Skeletal muscle satellite cell (primary cell): ENCODE data around the gene QKI. TPM values are rescaled to one million over a fixed set of nuclear protein-coding genes. Genes with fewer than 3 reads are reported as not detected.
A peak's percentile ranks its signal among the peaks of the same experiment; 100 is the strongest.

Source experiments
- H3K27me3 ChIP-seq: 2 replicates; pipeline ENCODE4 v1.7.0; 2013; ENCODE audit warnings: low read length; ENCODE audit not compliant: control insufficient read depth, insufficient read depth
- H3K36me3 ChIP-seq: 2 replicates; pipeline ENCODE4 v1.7.0; 2013; ENCODE audit warnings: mild to moderate bottlenecking, control low read depth, low read length; ENCODE audit not compliant: insufficient read depth
- H3K4me1 ChIP-seq: 2 replicates; pipeline ENCODE4 v1.7.0; 2013; ENCODE audit warnings: low read length; ENCODE audit not compliant: control insufficient read depth, insufficient read depth
- H3K4me2 ChIP-seq: 2 replicates; pipeline ENCODE4 v1.7.0; 2013; ENCODE audit warnings: mild to moderate bottlenecking, low read length
- H3K4me3 ChIP-seq: 2 replicates; pipeline ENCODE4 v1.7.0; 2013; ENCODE audit warnings: low read length
- H3K9ac ChIP-seq: 2 replicates; pipeline ENCODE4 v1.7.0; 2013; ENCODE audit warnings: mild to moderate bottlenecking, low read depth, low read length, moderate library complexity
- H3K9me3 ChIP-seq: replicated peaks from 2 replicates; pipeline ENCODE4 v1.7.0; 2013; ENCODE audit warnings: mild to moderate bottlenecking, control low read depth, low read length
- total RNA-seq: library from RNA; depleted of rRNA; stranded (reverse); fragments of >200 nt; gene quantifications from 2 replicates; pipeline ENCODE4 v1.2.3, GENCODE V29; 2012; rRNA removed

The QKI gene
- total RNA-seq, result 130 and 137 TPM in 2 replicates

- peaks cover 14% of the 10 kb centered on the region for H3K4me1 ChIP-seq
Observed at GRCh38 chr6:163414117-163414945, at the start of gene QKI. Gene QKI (plus strand): TSS chr6:163414718. CDS start chr6:163415194, 476 bp downstream.

GRCh38 chr6:163366288-163366687 is 48.2 kb upstream of the QKI start:
- Histone ChIP-seq H3K27me3 (no peaks in the 10 kb centered on the region), H3K36me3 (no peaks in the 10 kb centered on the region), H3K4me1 (no peaks in the 10 kb centered on the region), H3K9me3 (no peaks in the 10 kb centered on the region), H3K4me3 (no peak overlapping the region), H3K4me2 (no peak overlapping the region), H3K9ac (no peak overlapping the region)

More at GRCh38 chr6:163414117-163414945, at the start of gene QKI:
- Histone ChIP-seq H3K4me2 (peak within 1 kb of the TSS; percentile 79), H3K4me3 (peak within 1 kb of the TSS; percentile 95), H3K9me3 (no peaks in the 10 kb centered on the region), H3K36me3 (no peaks in the 10 kb centered on the region), H3K27me3 (no peaks in the 10 kb centered on the region), H3K9ac (peak within 1 kb of the TSS; percentile 96)

- H3K4me3 ChIP-seq, result no peak overlapping the region
- no peaks in the 10 kb centered on the region for H3K36me3 ChIP-seq
- no peaks in the 10 kb centered on the region for H3K9me3 ChIP-seq
- H3K4me1 ChIP-seq, result no peaks in the 10 kb centered on the region
- no peak overlapping the region for H3K9ac ChIP-seq
- H3K27me3 ChIP-seq, result no peaks in the 10 kb centered on the region
- H3K4me2 ChIP-seq, result no peak overlapping the region
Observed at GRCh38 chr6:163367497-163368183, 46.9 kb upstream of the QKI start.

GRCh38 chr6:163369141-163369540 is 45.4 kb upstream of the QKI start:
- no peak overlapping the region for H3K9ac ChIP-seq
- no peaks in the 10 kb centered on the region for H3K27me3 ChIP-seq
- H3K36me3 ChIP-seq, result no peaks in the 10 kb centered on the region
- H3K4me3 ChIP-seq, result no peak overlapping the region
- no peaks in the 10 kb centered on the region for H3K4me1 ChIP-seq
- no peak overlapping the region for H3K4me2 ChIP-seq
- H3K9me3 ChIP-seq, result no peaks in the 10 kb centered on the region

GRCh38 chr6:163369628-163370365 is 44.7 kb upstream of the QKI start:
- no peaks in the 10 kb centered on the region for H3K27me3 ChIP-seq
- no peaks in the 10 kb centered on the region for H3K36me3 ChIP-seq
- no peaks in the 10 kb centered on the region for H3K4me1 ChIP-seq
- no peak overlapping the region for H3K9ac ChIP-seq
- no peak overlapping the region for H3K4me3 ChIP-seq
- no peaks in the 10 kb centered on the region for H3K9me3 ChIP-seq
- no peak overlapping the region for H3K4me2 ChIP-seq

- Histone ChIP-seq H3K4me2 (no peak overlapping the region), H3K9me3 (no peaks in the 10 kb centered on the region), H3K36me3 (no peaks in the 10 kb centered on the region), H3K4me1 (no peaks in the 10 kb centered on the region), H3K9ac (no peak overlapping the region), H3K4me3 (no peak overlapping the region), H3K27me3 (no peaks in the 10 kb centered on the region)
Observed at GRCh38 chr6:163370464-163371117, 43.9 kb upstream of the QKI start.

GRCh38 chr6:163371129-163371528 is 43.4 kb upstream of the QKI start:
- Histone ChIP-seq H3K4me2 (no peak overlapping the region), H3K9ac (no peak overlapping the region), H3K9me3 (no peaks in the 10 kb centered on the region), H3K4me1 (no peaks in the 10 kb centered on the region), H3K27me3 (no peaks in the 10 kb centered on the region), H3K4me3 (no peak overlapping the region), H3K36me3 (no peaks in the 10 kb centered on the region)

GRCh38 chr6:163373240-163373639 is 41.3 kb upstream of the QKI start:
- H3K4me2 ChIP-seq, result no peak overlapping the region
- H3K9me3 ChIP-seq, result no peaks in the 10 kb centered on the region
- peaks cover 4% of the 10 kb centered on the region for H3K27me3 ChIP-seq
- no peak overlapping the region for H3K9ac ChIP-seq
- H3K4me3 ChIP-seq, result no peak overlapping the region
- H3K36me3 ChIP-seq, result no peaks in the 10 kb centered on the region
- no peaks in the 10 kb centered on the region for H3K4me1 ChIP-seq

GRCh38 chr6:163375361-163375760 is 39.2 kb upstream of the QKI start:
- Histone ChIP-seq H3K4me1 (no peaks in the 10 kb centered on the region), H3K4me2 (no peak overlapping the region), H3K27me3 (peaks cover 4% of the 10 kb centered on the region), H3K4me3 (no peak overlapping the region), H3K9me3 (no peaks in the 10 kb centered on the region), H3K36me3 (no peaks in the 10 kb centered on the region), H3K9ac (no peak overlapping the region)

GRCh38 chr6:163376187-163376586 is 38.3 kb upstream of the QKI start:
- Histone ChIP-seq H3K27me3 (peaks cover 4% of the 10 kb centered on the region), H3K9me3 (no peaks in the 10 kb centered on the region), H3K4me3 (no peak overlapping the region), H3K36me3 (no peaks in the 10 kb centered on the region), H3K4me1 (no peaks in the 10 kb centered on the region), H3K9ac (no peak overlapping the region), H3K4me2 (no peak overlapping the region)

GRCh38 chr6:163377561-163377960 is 37.0 kb upstream of the QKI start:
- no peak overlapping the region for H3K4me2 ChIP-seq
- H3K4me3 ChIP-seq, result no peak overlapping the region
- H3K27me3 ChIP-seq, result peaks cover 4% of the 10 kb centered on the region
- H3K36me3 ChIP-seq, result no peaks in the 10 kb centered on the region
- H3K9me3 ChIP-seq, result no peaks in the 10 kb centered on the region
- H3K9ac ChIP-seq, result no peak overlapping the region
- no peaks in the 10 kb centered on the region for H3K4me1 ChIP-seq
